ENCODE data around the gene GGTLC2.
"Not testable (repeated sequence)": the region's sequence is repeated elsewhere in the genome, so short reads cannot be mapped to it uniquely, and the experiment has no call there.

GGTLC2 gene

GRCh38 chr22:22670076-22670795, 25.8 kb downstream of the GGTLC2 start:
- DNase-seq = no peak

GRCh38 chr22:22671506-22671905, 27.1 kb downstream of the GGTLC2 start:
- DNase-seq = no peak

- DNase-seq = no peak
These were observed 28.7 kb downstream of the GGTLC2 start for GRCh38 chr22:22673099-22673498.

GRCh38 chr22:22673628-22674027, 29.2 kb downstream of the GGTLC2 start:
- no peak for DNase-seq

- DNase-seq = no peak
These were observed 30.1 kb downstream of the GGTLC2 start for GRCh38 chr22:22674467-22674866.

GRCh38 chr22:22678970-22679369, 34.6 kb downstream of the GGTLC2 start:
- DNase-seq = no peak

- no peak for DNase-seq
These were observed 36.0 kb downstream of the GGTLC2 start for GRCh38 chr22:22680396-22680795.

- DNase-seq = no peak
These were observed 36.9 kb downstream of the GGTLC2 start for GRCh38 chr22:22681221-22681739.

GRCh38 chr22:22682196-22682595, 37.8 kb downstream of the GGTLC2 start:
- no peak for DNase-seq

- no peak for DNase-seq
These were observed 38.6 kb downstream of the GGTLC2 start for GRCh38 chr22:22682807-22683667.

- DNase-seq = no peak
These were observed 39.4 kb downstream of the GGTLC2 start for GRCh38 chr22:22683668-22684361.

GRCh38 chr22:22684580-22685561, 40.5 kb downstream of the GGTLC2 start:
- DNase-seq = peak; percentile 2

- DNase-seq = no peak
These were observed 41.2 kb downstream of the GGTLC2 start for GRCh38 chr22:22685586-22685985.

GRCh38 chr22:22686202-22687115, 42.0 kb downstream of the GGTLC2 start:
- DNase-seq = not testable (repeated sequence)

- peak; percentile 16 for DNase-seq
These were observed 43.5 kb downstream of the GGTLC2 start for GRCh38 chr22:22687638-22688500.

- DNase-seq = no peak
These were observed 45.4 kb downstream of the GGTLC2 start for GRCh38 chr22:22689621-22690345.

GRCh38 chr22:22691055-22691454, 46.6 kb downstream of the GGTLC2 start:
- DNase-seq = no peak

GRCh38 chr22:22691716-22692701, 47.6 kb downstream of the GGTLC2 start:
- DNase-seq = no peak

Data from NCI-H345 (cell line).